B cell (primary cell): ENCODE results near the gene RCBTB2. TPM values are rescaled to one million over a fixed set of nuclear protein-coding genes. Genes with fewer than 3 reads are reported as not detected.

ENCODE experiments used
- ATAC-seq: fragments of 200-7000 bp; cut with Tn5 transposase; one replicate; pipeline ENCODE4 v1.10.0; 2021; ENCODE audit warnings: low read depth, mild to moderate bottlenecking, moderate number of reproducible peaks, moderate library complexity
- CTCF ChIA-PET: fragments of 350-600 bp; sonication (Branson Sonifier 250); formaldehyde crosslinking; loops from one replicate; lab custom pipeline; 2021; ENCODE audit warnings: antibody characterized with exemption, inconsistent platforms; lab: Charles Lee
- POLR2A ChIA-PET: fragments of 350-600 bp; sonication (Branson Sonifier 250); formaldehyde crosslinking; loops from one replicate; lab custom pipeline; 2021; ENCODE audit warnings: antibody characterized with exemption; lab: Charles Lee
- DNase-seq: peaks from one replicate; pipeline ENCODE4 v3.0.0; 2013
- H2AFZ ChIP-seq: 2 replicates; pipeline ENCODE4 v1.6.1; 2012; ENCODE audit warnings: mild to moderate bottlenecking, low read depth, low read length; ENCODE audit not compliant: insufficient read depth, poor library complexity, severe bottlenecking
- H3K27ac ChIP-seq, 2 donors: 1 replicate in 1 of 2; 2 replicates in 1 of 2; pipeline ENCODE4 v1.5.1; 2012 to 2013; ENCODE audit warnings: low read length in 2 of 2, mild to moderate bottlenecking in 2 of 2, moderate library complexity in 1 of 2
- H3K27me3 ChIP-seq, 4 experiments: fragments of 200-600 bp in 1 of 4; sonication (generic) in 1 of 4; replicated peaks in 1 of 4; 1 replicate in 2 of 4; 2 replicates in 2 of 4; pipeline versions ENCODE4 v1.6.1 to v1.7.0; 2013 to 2016; ENCODE audit warnings: low read length in 3 of 4, mild to moderate bottlenecking in 2 of 4, mixed read lengths in 1 of 4, moderate library complexity in 1 of 4; ENCODE audit not compliant: insufficient read depth in 4 of 4, control insufficient read depth in 3 of 4; ENCODE audit errors: control extremely low read depth in 1 of 4
- H3K36me3 ChIP-seq, 2 experiments: replicated peaks in 1 of 2; 1 replicate in 1 of 2; 2 replicates in 1 of 2; pipeline versions ENCODE4 v1.6.1 to v1.7.1; 2013; ENCODE audit warnings: low read length in 1 of 2; ENCODE audit not compliant: insufficient read depth in 2 of 2, control insufficient read depth in 1 of 2; ENCODE audit errors: control extremely low read depth in 1 of 2, extremely low read depth in 1 of 2
- H3K4me1 ChIP-seq, 2 donors: fragments of 200-600 bp in 1 of 2; sonication (generic) in 1 of 2; 1 replicate in 1 of 2; 2 replicates in 1 of 2; pipeline versions ENCODE4 v1.5.1 to v1.6.1; 2013 to 2017; ENCODE audit warnings: low read length in 2 of 2; ENCODE audit not compliant: control insufficient read depth in 2 of 2, insufficient read depth in 2 of 2
- H3K4me2 ChIP-seq: replicated peaks from 2 replicates; pipeline ENCODE3; 2012; ENCODE audit warnings: mild to moderate bottlenecking, low read depth, low read length; ENCODE audit not compliant: poor library complexity, severe bottlenecking
- H3K4me3 ChIP-seq, 5 experiments: fragments of 200-600 bp in 1 of 5; sonication (generic) in 1 of 5; 1 replicate in 3 of 5; 2 replicates in 2 of 5; pipeline versions ENCODE4 v1.5.1 to v1.7.0; 2011 to 2016; ENCODE audit warnings: low read length in 4 of 5, mild to moderate bottlenecking in 4 of 5, low read depth in 2 of 5, control low read depth in 1 of 5, moderate library complexity in 1 of 5; ENCODE audit not compliant: insufficient read depth in 1 of 5; ENCODE audit errors: control extremely low read depth in 1 of 5, extremely low read depth in 1 of 5
- H3K79me2 ChIP-seq: fragments of 200-600 bp; sonication (generic); one replicate; pipeline ENCODE4 v1.6.0; 2016; ENCODE audit warnings: low read length; ENCODE audit not compliant: control insufficient read depth, insufficient read depth
- H3K9ac ChIP-seq: fragments of 200-600 bp; sonication (generic); 2 replicates; pipeline ENCODE4 v1.6.1; 2017; ENCODE audit warnings: mild to moderate bottlenecking, low read length, moderate library complexity
- H3K9me3 ChIP-seq, 3 donors: one replicate each; pipeline versions ENCODE4 v1.6.1 to v1.7.1; 2013; ENCODE audit warnings: low read length in 2 of 3; ENCODE audit not compliant: control insufficient read depth in 2 of 3, insufficient read depth in 1 of 3; ENCODE audit errors: control extremely low read depth in 1 of 3
- H4K20me1 ChIP-seq: 2 replicates; pipeline ENCODE4 v1.6.0; 2012; ENCODE audit warnings: mild to moderate bottlenecking, low read length; ENCODE audit not compliant: insufficient read depth, control insufficient read depth, poor library complexity, severe bottlenecking
- H3K27ac Mint-ChIP-seq: one replicate; pipeline ENCODE4 v1.8.0; 2021; ENCODE audit warnings: mixed read lengths
- H3K27me3 Mint-ChIP-seq: one replicate; pipeline ENCODE4 v1.8.0; 2021; ENCODE audit warnings: mixed read lengths
- H3K4me1 Mint-ChIP-seq: one replicate; pipeline ENCODE4 v1.8.0; 2021; ENCODE audit warnings: mixed read lengths
- H3K4me3 Mint-ChIP-seq: one replicate; pipeline ENCODE4 v1.8.0; 2021; ENCODE audit warnings: mixed read lengths
- H3K9me3 Mint-ChIP-seq: one replicate; pipeline ENCODE4 v1.8.0; 2022; ENCODE audit warnings: mixed read lengths; ENCODE audit not compliant: insufficient read depth
- EZH2 ChIP-seq: IDR thresholded peaks from 2 replicates; pipeline ENCODE4 v1.6.1; 2012; ENCODE audit warnings: borderline replicate concordance, low read depth, mild to moderate bottlenecking, moderate library complexity, low read length; ENCODE audit not compliant: insufficient read depth, poor library complexity, severe bottlenecking
- WGBS: methylation state at CpG from one replicate; pipeline ENCODE4 v1.1.5; 2013; ENCODE audit warnings: missing lambda C conversion rate; ENCODE audit not compliant: insufficient coverage; 5-methylcytosine and 5-hydroxymethylcytosine counted together
- intact Hi-C: fragments of 100-400 bp; cut with micrococcal nuclease; formaldehyde crosslinking; loops from one replicate; pipeline ENCODE4 v1.10.0; 2022
- polyA plus RNA-seq: library from polyadenylated mRNA; depleted of rRNA; stranded (reverse); fragments of >200 nt; gene quantifications from 2 replicates; pipeline ENCODE4 v1.2.3, GENCODE V29; 2012
- total RNA-seq, 2 donors: library from RNA; stranded (reverse); fragments of 120-200 nt in 1 of 2; gene quantifications; 1 replicate in 1 of 2; 2 replicates in 1 of 2; pipeline versions ENCODE4 v1.2.3 to v1.2.4, GENCODE V29; 2013 to 2022
- TF ChIP-seq, protein P1 (sequence below): fragments of 200-600 bp; IDR thresholded peaks from one replicate; pipeline ENCODE4 v1.8.0; 2022; ENCODE audit warnings: antibody characterized with exemption, mild to moderate bottlenecking

Gene RCBTB2
- total and polyA plus RNA-seq, 2 donors (not counting 1 experiment from before 2014, with no cell fraction given): 1.4 to 2.7 TPM

DNA sequence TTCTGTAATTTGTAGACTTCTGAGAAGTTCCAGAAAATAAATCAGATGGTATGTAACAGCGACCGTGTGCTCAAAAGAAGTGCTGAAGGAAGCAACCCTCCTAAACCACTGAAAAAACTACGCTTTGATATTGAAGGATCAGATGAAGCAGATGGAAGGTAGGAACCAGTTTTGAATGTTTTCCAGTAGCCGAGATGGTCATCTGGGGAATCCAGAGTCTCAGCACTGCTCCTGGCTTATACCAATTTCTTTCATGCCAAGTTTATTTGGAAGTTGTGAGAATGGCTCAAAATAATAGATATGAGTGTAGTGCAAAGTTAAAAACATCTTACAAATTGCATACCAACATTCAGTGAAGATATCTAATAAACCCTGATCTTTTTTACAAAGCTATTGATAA lies 56.2 kb downstream of the RCBTB2 start:
- POLR2A ChIA-PET: interaction anchor here (0.6 kb wide), 1 partner anchor 38 kb away, joined by 3 read pairs; no protein-coding TSS in a partner anchor
- DNase-seq (no peak), ATAC-seq (no peak)
- H2AFZ ChIP-seq: no peak overlapping the region
- H3K9me3 ChIP-seq: no peaks in the 10 kb centered on the region
- no peak overlapping the region for H3K9ac ChIP-seq
- H3K27me3 ChIP-seq: no peaks in the 10 kb centered on the region
- no peak overlapping the region for H3K4me3 Mint-ChIP-seq
- no peaks in the 10 kb centered on the region for H3K4me1 ChIP-seq
- H3K9me3 Mint-ChIP-seq: no peaks in the 10 kb centered on the region
- peaks cover 16 to 31% of the 10 kb centered on the region in 2 experiments for H3K36me3 ChIP-seq
- no peaks in the 10 kb centered on the region for H3K79me2 ChIP-seq
- peaks cover 17% of the 10 kb centered on the region for H3K4me1 Mint-ChIP-seq
- no peak overlapping the region for H3K27ac ChIP-seq
- H3K4me3 ChIP-seq: no peak overlapping the region
- TF ChIP-seq, protein P1, sequence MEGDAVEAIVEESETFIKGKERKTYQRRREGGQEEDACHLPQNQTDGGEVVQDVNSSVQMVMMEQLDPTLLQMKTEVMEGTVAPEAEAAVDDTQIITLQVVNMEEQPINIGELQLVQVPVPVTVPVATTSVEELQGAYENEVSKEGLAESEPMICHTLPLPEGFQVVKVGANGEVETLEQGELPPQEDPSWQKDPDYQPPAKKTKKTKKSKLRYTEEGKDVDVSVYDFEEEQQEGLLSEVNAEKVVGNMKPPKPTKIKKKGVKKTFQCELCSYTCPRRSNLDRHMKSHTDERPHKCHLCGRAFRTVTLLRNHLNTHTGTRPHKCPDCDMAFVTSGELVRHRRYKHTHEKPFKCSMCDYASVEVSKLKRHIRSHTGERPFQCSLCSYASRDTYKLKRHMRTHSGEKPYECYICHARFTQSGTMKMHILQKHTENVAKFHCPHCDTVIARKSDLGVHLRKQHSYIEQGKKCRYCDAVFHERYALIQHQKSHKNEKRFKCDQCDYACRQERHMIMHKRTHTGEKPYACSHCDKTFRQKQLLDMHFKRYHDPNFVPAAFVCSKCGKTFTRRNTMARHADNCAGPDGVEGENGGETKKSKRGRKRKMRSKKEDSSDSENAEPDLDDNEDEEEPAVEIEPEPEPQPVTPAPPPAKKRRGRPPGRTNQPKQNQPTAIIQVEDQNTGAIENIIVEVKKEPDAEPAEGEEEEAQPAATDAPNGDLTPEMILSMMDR: no peak
- TF ChIP-seq EZH2: no peak
- intact Hi-C loops: no loop called here
- peaks cover 4% of the 10 kb centered on the region for H4K20me1 ChIP-seq
- H3K27me3 Mint-ChIP-seq: no peaks in the 10 kb centered on the region
- no CpG with 5 or more reads among the region's 4 CpGs for WGBS
- H3K4me2 ChIP-seq: no peak overlapping the region
- no peak overlapping the region for H3K27ac Mint-ChIP-seq
- CTCF ChIA-PET: interaction anchor here (3.5 kb wide), 1 partner anchor 103 kb away, joined by 12 read pairs; no protein-coding TSS in a partner anchor

DNA sequence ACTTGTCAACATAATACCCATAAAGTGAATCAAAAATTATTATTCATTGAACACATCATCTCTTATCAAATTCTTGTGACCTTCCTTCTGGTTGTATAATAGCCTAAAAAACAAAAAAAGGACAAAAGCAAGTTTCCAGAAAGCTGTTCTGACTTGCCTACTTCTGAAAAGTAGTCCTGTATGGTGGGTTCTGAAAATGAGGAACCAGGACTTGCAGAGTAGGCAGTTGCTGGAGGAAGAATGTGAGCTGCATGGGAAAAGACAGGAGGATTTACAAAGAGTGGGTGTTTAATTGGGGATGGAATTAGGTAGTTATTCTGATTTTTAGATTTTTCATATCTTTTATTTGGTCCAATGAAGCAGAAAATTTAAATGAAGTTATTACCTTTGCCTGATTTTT lies 56.7 kb downstream of the RCBTB2 start:
- H2AFZ ChIP-seq: no peak overlapping the region
- ATAC-seq (no peak), DNase-seq (no peak)
- H3K27ac ChIP-seq: no peak overlapping the region
- peaks cover 17% of the 10 kb centered on the region for H3K4me1 Mint-ChIP-seq
- no peak overlapping the region for H3K27ac Mint-ChIP-seq
- TF ChIP-seq, protein P1: no peak
- TF ChIP-seq EZH2: no peak
- POLR2A ChIA-PET: interaction anchor here (0.6 kb wide), 1 partner anchor 38 kb away, joined by 3 read pairs; no protein-coding TSS in a partner anchor
- H3K4me3 Mint-ChIP-seq: no peak overlapping the region
- peaks cover 16 to 32% of the 10 kb centered on the region in 2 experiments for H3K36me3 ChIP-seq
- no peaks in the 10 kb centered on the region for H3K9me3 Mint-ChIP-seq
- H3K4me2 ChIP-seq: no peak overlapping the region
- CTCF ChIA-PET: interaction anchor here (3.5 kb wide), 1 partner anchor 104 kb away, joined by 12 read pairs; no protein-coding TSS in a partner anchor
- peaks cover 4% of the 10 kb centered on the region for H4K20me1 ChIP-seq
- H3K79me2 ChIP-seq: no peaks in the 10 kb centered on the region
- H3K9me3 ChIP-seq: no peaks in the 10 kb centered on the region
- H3K27me3 Mint-ChIP-seq: no peaks in the 10 kb centered on the region
- H3K9ac ChIP-seq: no peak overlapping the region
- H3K27me3 ChIP-seq: no peaks in the 10 kb centered on the region
- no peak overlapping the region for H3K4me3 ChIP-seq
- H3K4me1 ChIP-seq: no peaks in the 10 kb centered on the region
- intact Hi-C loops: no loop called here
